Tongue (tissue), 2 donors: ENCODE results near the gene TCERG1. TPM values are rescaled to one million over a fixed set of nuclear protein-coding genes. Genes with fewer than 3 reads are reported as not detected.
A peak's percentile ranks its signal among the peaks of the same experiment; 100 is the strongest.

Experiments used
- DNase-seq: peaks from one replicate; pipeline ENCODE4 v3.0.0-alpha.2; 2015
- total RNA-seq: library from RNA; depleted of rRNA; stranded (reverse); fragments of >200 nt; gene quantifications from one replicate; pipeline ENCODE4 v1.2.3, GENCODE V29; 2014

Gene TCERG1
- total RNA-seq, 1 donor from 2014 or later = 67.6 TPM

DNA sequence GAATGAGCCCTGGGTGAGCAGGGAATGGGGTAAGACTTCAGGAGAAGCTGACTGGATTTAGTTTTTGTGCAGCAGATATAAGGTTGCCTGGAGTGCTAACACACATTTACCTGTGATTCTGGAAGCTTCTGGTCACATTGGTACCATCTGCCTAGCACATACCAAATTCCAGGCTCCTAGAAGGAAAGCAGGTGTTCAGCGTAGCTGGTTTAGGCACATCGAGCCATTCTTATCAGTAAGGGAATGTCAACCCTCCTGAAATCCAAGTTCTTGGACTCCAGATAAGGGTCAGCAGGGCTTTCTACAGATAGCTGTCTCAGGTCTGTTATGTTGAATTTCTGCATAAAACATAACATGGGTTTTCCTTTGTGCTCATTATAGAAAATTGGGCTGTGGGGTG lies 10.3 kb downstream of the TCERG1 start:
- no peak for DNase-seq

GRCh38 chr5:146458894-146459293 lies 11.8 kb downstream of the TCERG1 start:
- DNase-seq = no peak

DNA sequence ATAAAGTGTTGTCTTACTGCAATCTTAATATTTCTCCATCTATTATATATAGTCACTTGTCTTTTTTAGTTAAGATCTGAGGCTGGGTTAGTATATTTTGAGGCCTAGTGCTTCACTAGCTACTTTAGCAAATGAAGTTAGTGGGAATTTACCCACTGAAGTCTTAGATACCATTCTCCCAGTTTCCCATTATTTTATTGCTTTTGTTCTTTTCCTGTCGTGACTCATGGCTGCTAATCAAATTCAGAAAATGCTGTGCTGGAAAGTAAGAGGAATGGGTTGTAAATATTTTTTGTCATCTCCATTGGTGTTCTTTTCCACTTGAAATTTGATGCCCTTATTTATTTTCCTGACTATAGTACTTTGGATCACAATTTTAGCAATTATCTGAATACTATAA lies 14.2 kb downstream of the TCERG1 start:
- no peak for DNase-seq

GRCh38 chr5:146463446-146463845 lies 16.3 kb downstream of the TCERG1 start:
- no peak for DNase-seq

DNA sequence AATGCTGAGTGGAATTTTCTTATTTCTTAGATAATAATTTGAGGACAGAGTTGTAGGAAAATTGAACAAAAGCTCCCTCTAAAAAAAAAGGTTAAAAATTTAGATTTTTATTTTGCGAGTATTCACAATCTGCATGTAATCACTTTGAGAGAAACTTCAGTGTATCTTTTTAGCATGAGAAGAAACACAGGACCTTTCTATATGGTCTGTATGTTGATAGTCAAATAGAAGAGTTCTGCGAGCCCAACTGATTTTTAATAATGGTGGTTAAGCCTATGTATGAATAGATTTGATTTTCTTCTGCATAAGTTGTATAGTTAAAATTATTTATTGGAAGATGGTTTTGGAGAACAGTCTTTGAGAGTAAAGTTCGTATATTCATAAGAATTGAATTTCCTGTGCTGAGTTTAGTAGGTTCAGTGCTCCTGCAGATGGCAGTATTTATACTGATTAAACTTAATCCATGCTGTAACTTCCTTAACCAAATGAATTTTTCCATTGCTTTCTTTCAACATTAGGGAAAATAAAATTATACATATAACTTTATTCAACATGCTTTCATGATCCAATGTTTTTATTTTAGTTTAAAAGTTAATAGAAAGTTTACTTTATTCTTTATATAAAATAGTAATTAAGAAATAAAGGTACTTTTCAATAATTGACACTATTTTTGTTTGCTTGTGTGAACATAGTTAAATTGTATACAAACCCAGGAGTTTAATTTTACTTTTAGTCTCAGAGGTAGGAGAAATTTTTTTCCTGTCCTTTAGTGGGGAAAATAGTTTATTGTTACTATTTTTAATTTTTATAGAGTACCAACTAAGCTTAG lies 19.6 kb downstream of the TCERG1 start:
- peak; percentile 7 for DNase-seq

- no peak for DNase-seq
These were observed 20.6 kb downstream of the TCERG1 start for GRCh38 chr5:146467760-146468159.

- no peak for DNase-seq
These were observed 26.9 kb downstream of the TCERG1 start for GRCh38 chr5:146474065-146474464.

- no peak for DNase-seq
These were observed 28.2 kb downstream of the TCERG1 start for GRCh38 chr5:146475190-146475780.

- DNase-seq = no peak
These were observed 28.8 kb downstream of the TCERG1 start for GRCh38 chr5:146475906-146476305.

GRCh38 chr5:146482775-146483174 lies 35.6 kb downstream of the TCERG1 start:
- no peak for DNase-seq

DNA sequence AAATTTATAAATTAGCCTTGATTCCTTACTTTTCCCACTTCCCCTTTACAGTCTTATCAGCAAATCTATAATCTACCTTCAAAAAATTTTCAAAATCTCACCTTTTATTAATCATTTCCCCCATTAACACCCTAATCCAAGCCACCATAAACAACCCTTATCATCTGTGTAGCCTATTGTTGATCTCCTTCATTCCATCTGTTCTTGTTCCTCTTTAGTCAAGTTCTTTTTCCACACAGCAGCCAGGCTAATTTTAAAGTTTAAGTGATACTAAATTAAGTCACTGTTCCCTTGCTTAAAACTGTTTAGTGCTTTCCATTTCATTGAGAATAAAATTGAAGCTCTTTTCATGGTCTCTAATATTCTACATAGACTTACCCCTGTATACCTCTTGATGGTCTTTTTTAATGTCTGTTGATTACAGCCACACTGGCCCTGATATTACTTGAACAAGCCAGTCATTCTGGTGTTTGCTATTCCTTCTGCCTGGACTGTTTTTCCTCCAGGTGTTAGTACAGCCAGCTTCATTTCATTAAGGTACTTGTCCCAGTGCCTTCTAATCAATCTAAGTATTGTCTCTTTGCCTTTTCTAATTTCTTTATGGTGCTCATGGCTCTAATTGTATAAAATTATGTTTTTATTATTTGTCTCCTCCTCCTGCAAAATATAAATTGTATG lies 37.7 kb downstream of the TCERG1 start:
- DNase-seq = no peak

- no peak for DNase-seq
These were observed 43.1 kb downstream of the TCERG1 start for GRCh38 chr5:146490089-146490843.

DNA sequence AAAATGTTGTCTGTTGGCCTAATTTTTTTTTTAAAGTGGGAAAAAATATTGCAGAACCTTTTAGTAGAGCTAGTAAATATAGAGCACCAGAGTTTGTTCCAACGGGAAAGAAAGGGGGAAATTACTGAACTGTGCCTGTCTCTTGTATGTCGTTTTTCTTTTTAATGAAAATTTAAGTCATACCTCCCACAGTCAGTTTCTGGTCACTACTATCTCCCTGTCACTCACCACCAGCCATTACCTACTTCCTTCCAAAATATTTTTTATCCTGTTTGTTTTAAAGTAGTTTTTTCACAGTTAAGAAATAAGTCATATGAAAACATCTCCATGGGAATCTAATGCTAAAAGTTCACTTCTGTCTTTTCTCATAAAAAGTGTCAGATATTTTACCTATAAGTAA lies 47.5 kb downstream of the TCERG1 start:
- no peak for DNase-seq

- no peak for DNase-seq
These were observed 52.5 kb downstream of the TCERG1 start for GRCh38 chr5:146499680-146500079.

- no peak for DNase-seq
These were observed 60.3 kb downstream of the TCERG1 start for GRCh38 chr5:146507428-146507827.

DNA sequence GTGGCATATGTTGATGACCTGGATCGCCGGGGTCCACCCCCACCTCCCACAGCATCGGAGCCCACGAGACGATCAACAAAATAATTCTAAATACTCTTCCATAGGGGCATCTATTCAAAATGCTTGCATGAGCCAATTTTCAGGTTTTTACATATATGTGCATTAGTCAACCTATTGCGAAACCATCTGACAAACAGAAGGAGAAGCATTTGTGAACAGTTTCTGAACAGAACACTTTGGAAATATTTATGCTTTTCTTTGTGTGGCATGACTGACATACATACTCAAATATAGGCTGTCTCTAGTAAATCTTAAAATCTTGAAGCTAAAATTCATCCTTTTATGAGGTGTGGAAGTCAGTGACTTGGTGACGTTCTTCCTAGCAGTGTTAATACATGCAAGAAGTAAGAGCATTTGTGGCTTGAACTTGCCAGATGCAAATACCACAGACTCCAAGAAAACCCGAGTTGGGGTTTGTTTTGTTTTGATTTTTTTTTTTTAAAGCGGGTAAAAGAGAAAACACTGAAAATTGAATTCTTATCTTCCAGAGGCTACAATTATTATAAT lies 63.5 kb downstream of the TCERG1 start:
- DNase-seq = no peak

DNA sequence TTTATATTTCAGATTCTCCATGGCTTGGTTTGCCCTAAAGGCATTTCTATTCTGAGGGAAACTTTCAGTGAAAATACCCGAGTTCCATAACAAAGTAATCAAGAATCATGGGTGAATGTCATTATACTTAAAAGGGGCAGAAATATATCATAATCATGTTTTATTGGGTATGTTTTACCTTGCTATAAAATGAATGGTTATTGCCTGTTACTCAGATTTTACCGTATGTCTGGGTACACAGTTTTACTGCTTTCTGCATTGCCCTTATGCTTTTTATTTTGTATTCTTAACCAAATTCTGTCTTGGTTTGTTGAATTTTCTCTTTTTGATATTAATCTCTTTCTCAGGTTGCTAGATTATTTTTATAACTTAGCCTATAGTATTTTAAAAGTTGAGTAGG lies 66.3 kb downstream of the TCERG1 start:
- DNase-seq = no peak

DNA sequence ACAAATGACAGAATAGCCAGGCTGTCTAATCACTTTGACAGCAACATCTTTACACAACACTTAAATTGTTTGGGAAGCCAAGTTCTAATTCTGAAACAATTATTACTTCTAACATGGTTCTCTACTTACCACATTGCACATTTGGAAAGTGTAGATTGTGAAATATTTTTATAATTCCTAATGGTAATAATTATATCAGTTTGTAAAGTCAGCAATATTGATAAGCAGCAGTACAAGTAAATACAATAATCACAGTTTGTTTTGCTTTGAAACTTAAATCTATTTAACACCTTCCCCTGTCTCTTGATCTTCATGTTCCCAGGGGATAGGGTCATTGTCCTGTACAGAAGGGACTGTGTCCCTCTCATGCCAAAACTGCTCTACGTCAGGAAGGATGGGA lies 67.4 kb downstream of the TCERG1 start:
- no peak for DNase-seq

DNA sequence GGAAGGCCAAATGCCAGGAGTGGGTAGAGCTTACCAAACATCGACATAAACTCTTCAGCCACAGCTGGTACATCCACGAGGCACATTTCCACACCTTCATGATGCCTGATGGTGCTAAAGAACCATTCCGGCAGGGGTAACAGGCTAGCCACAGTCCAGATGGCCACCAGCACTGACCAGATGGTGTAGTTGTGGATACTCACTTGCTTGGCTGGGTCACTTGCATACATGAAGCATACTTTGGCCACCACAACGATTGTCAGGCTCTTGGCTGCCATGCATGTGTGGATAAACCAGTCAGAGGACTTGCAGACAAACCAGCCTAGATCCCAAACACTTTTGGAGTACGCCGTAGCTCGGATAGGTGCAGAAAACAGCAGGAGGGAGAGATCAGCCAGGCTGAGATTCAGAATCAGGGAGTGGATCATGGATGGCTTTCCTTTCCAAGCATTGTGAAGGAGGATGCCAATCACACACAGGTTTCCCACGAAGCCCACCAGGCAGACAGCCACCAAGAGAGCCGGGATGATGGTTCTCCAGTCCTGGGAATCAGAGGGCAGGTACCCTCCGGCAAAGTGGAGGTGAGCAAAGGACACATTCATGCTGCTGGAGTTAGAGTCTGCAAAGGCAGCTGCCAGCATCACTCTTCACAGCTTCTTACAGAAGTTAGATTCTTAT lies 68.5 kb downstream of the TCERG1 start:
- no peak for DNase-seq

- DNase-seq = peak; percentile 14
These were observed 69.0 kb downstream of the TCERG1 start, which contains the start of gene GPR151 for GRCh38 chr5:146516151-146516475. GPR151 (minus strand) TSS chr5:146516190; CDS start chr5:146516113, 77 bp downstream.

DNA sequence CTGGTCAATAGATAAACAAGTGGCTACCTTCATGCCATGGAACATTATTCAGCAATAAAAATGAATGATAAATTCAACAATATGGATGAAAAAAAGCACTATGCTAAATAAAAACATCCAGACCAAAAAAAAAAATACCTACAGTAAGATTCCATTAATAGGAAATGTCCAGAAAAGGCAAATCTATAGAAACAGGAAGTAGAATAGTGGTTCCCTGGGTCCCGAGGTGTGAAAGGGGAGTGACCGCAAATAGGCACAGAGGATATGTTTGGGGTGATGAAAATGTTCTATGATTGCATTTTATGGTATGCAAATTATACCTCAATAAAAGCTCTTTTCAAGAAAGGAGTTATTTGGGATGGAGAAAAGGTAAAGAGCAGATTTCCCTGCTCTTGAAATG lies 72.4 kb downstream of the TCERG1 start:
- no peak for DNase-seq

GRCh38 chr5:146520731-146521130 lies 73.6 kb downstream of the TCERG1 start:
- no peak for DNase-seq
